Activated CD4-positive, CD25-positive, alpha-beta regulatory T cell treated with anti-CD3 and anti-CD28 coated beads, Interleukin-2, amount 50 U/mL, for 72 hours (primary cell): ENCODE measurements around the gene CNGA1.
A peak's percentile ranks its signal among the peaks of the same experiment; 100 is the strongest.
"Not testable (repeated sequence)": the region's sequence is repeated elsewhere in the genome, so short reads cannot be mapped to it uniquely, and the experiment has no call there.

Experiments
- DNase-seq: peaks from one replicate; pipeline ENCODE4 v3.0.0; 2021

The CNGA1 gene

GRCh38 chr4:48028696-48029095 lies 12.2 kb upstream of the CNGA1 start:
- DNase-seq, result no peak

DNA sequence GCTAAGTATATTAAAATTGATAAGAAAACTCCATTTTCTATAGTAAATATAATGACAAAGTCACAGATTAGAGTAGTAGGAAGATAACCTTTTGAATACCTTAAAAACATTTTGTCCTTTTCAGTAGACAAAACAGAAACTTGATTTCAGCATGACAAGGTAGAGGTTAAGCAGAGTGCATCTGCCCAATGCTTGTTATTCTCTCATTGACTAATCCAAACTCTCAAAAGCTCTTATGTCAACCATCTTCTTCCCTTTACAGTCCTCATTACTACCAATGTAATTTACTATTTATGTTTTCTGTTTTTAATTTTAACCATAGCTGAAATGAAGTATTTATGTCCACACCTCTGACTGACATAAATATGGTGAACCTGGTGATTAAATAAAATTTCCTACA lies 11.2 kb upstream of the CNGA1 start:
- no peak for DNase-seq

DNA sequence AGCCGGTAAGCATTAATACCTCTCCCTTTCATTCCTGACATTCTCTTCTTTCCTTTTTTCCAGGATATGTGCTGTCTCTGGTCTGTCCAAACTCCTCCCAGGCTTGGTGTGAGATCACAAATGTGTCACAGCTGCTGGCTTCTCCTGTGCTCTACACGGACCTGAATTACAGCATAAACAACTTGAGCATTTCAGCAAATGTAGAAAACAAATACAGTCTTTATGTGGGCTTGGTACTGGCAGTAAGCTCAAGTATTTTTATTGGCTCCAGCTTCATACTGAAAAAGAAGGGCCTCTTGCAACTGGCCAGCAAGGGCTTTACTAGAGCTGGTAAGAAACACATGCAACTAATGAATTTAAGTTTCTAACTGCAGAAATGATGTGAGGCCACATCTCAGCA lies 8.5 kb upstream of the CNGA1 start:
- DNase-seq, result no peak

GRCh38 chr4:48024522-48024921 lies 8.0 kb upstream of the CNGA1 start:
- no peak for DNase-seq

DNA sequence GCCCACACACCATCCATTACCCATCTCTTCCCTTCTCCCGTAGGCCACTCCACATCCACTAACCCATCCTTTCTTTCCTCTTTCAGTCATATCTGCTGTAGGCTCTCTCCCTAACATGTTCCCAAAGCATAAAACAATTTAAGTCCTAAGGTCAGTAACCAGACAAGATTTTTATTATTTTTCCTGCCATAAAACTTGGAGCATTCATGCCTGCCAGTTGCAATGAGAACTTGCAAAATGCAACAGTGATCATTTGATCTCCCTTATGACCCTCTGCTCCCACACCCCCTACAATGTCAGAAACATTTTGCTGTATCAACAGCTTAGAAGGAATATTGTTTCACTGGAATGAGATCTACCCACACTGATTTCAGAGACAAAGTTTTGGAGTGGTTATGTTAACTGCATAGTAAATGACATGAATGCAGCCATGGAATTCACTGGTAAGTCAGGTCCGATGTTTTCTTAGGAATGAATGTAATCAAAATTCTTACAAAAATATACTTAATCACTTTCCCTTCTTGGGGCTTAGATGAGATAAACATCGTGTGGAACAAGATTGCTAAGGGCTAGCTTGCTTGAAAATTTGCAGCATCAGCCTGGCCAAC lies 5.8 kb upstream of the CNGA1 start:
- DNase-seq, result no peak

- no peak for DNase-seq
These were observed 4.6 kb upstream of the CNGA1 start for GRCh38 chr4:48021100-48021499.

DNA sequence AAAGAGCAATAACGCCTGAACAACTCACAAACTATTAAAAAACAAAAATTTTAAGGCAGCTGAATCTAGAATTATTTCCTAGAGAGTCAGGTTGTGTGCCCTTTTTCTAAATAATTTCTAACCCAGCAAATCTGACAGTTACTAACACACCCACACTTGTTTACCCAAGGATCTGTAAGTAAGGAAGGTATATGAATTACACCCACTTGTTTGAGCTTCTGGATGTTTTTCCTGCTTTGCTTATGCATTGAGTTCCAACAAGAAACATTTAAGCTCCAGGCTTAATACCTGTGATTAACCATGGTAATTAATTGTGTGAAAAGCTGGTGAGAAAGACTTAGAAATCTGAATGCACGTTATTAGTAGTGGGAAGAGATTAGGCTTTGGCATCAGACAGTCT lies 1.6 kb upstream of the CNGA1 start:
- DNase-seq, result no peak

DNA sequence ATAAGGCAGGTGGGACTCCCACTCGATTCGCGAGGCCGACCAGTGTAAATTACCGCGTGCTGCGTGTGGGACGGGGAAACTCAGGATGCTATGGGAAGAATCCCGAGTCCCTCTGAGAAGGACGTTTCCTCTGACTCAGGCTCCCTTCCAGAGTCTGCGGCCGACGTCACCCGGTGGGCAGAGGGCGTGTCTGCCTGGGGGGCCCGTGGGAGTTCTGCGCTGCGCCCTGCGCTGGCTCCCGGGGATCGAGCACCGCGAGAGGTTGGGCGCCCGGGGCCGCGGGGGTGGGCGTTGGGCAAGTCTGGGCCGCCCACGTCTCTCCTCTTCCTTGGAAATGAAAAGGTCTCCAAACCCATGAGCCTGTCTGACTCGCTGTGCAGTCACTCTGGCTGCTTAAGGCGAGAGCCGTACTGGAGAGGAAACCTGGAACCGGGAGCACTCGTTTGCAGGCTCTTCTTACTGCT lies 659 bp upstream of the CNGA1 start:
- DNase-seq, result peak; percentile 36

DNA sequence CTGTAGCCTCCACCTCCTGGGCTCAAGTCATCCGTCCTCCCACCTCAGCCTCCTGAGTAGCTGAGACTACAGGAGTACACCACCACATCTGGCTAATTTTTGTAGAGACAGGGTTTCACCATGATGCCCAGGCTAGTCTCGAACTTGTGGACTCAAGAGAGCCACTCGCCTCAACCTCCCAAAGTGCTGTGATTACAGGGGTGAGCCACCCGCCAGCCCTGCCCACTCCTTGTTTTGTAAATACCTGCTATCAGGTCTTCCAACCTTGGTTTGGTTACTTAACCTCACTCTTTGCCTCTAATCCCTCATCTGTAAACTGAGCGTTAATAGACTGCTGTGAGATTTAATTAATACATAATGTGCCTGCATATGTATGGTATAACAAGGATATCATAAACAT lies 803 bp downstream of the CNGA1 start:
- DNase-seq, result no peak

- DNase-seq, result no peak
These were observed 1.3 kb downstream of the CNGA1 start for GRCh38 chr4:48015216-48015615.

DNA sequence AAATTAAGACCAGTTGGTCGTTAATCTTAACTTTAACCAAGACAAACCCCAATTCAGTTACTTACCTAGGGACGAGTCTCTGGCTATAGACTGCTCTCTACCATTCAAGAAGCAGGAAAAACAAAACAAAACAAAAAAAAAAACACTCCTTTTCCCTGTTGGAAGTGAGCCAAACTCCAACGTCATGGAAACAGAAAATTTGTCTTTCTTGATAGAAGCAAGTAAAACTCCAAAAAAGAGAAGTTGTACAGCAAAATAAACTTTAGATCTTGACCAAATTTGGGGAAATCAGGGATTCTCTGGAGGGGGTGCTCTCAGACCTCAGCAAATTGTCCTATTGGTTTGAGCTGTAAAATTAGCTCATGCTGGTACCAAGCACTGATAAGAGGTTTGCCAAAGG lies 3.7 kb downstream of the CNGA1 start:
- no peak for DNase-seq

DNA sequence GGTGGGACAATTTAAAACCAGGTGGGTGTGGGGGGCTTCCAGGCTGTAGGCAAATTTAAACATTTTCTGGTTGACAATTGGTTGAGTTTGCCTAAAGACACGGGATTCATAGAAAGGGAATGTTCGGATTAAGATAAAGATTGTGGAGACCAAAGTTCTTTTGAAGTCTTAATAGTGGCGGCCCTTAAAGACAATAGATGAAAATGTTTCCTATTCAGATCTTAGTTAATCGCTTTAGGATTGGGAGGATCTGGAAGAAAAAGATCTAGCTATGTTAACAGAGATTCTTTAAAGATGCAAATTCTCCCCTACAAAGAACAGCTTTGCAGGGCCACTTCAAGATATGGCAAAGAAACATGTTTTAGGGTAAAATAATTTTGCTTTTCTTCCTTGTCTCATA lies 4.8 kb downstream of the CNGA1 start:
- no peak for DNase-seq

DNA sequence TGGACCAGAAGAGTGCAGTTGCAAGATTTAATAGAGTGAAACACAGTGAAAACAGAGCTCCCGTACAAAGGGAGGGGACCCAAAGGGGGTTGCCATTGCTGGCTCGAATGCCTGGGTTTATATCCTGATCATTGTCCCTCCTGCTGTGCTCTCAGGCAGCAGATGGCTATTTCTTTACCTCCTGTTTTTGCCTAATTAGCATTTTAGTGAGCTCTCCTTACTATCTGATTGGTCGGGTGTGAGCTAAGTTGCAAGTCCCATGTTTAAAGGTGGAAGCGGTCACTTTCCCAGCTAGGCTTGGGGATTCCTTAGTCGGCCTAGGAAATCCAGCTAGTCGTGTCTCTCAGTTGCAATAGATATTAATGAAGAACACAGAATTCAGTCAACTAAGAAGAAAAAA lies 5.6 kb downstream of the CNGA1 start:
- DNase-seq, result not testable (repeated sequence)

DNA sequence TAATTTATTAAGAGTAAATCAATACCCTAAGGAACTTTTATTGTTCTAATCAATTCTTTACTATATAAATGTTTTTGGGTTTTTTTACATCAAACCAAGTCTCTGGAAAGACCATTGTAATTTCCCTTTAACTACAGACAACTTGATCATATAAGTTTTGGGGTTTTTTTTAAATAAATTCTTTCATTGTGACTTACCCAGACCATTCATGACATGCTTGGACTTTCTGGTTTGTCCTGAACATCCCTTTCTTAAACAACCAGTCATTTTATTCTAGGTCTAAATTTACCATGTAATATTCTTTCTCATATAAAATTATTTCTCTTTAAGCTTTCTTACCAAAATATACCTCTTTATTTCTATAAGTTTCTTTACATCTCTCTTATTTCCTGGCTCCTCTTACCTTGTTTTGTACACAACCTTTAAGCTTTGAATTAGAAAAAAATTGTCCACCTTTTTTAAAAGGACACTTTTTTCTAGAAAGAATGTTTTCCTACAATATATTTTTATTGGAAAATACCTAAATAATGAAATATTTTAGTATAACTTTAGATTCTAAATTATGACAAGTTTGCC lies 8.4 kb downstream of the CNGA1 start:
- DNase-seq, result no peak

- no peak for DNase-seq
These were observed 10.7 kb downstream of the CNGA1 start for GRCh38 chr4:48005781-48006180.

DNA sequence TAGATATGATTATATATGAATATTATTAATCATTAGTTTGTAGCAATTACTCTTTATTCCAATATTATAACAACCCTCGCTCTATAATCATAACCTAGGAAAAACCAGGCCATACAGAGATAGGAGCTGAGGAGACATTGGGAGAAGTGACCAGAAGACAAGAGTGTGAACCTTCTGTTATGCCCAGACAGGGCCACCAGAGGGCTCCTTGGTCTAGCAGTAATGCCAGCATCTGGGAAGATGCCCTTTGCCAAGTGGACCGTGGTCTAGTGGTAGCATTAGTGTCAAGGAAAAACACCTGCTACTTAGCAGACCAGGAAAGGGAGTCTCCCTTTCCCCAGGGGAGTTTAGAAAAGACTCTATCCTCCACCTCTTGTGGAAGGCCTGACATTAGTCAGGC lies 12.9 kb downstream of the CNGA1 start:
- DNase-seq, result peak; percentile 41

DNA sequence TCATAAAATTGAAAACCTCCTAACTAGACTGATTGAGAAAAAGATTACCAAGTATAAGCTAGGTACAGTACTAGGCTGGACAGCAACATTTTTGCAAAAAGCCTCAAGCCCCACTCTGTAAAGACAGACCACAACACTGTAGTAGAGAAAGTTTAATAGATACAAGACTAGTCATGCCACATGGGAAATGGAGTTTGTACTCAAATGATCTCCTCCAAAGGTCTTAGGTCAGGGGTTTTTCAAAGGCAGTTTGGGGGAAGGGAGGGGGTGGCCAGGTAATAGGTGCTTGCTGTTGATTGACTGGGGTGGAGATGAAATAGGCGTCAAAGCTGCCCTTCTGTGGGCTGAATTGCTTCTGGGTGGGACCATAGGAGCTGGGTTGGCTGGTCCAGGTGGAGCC lies 14.2 kb downstream of the CNGA1 start:
- no peak for DNase-seq

- no peak for DNase-seq
These were observed 20.5 kb downstream of the CNGA1 start for GRCh38 chr4:47996021-47996420.

DNA sequence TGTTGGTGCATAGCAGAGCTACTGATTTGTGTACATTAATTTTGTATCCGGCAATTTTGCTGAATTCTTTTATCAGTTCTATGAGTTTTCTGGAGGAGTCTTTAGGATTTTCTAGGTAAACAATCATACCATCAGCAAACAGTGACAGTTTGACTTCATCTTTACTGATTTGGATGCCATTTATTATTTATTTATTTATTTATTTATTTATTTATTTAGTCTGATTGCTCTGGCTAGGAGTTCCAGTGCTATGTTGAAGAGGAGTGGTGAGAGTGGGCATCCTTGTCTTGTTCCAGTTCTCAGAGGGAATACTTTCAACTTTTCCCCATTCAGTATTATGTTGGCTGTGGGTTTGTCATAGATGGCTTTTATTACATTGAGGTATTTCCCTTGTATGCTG lies 24.0 kb downstream of the CNGA1 start:
- DNase-seq, result not testable (repeated sequence)

- DNase-seq, result no peak
These were observed 26.3 kb downstream of the CNGA1 start for GRCh38 chr4:47990145-47990544.

DNA sequence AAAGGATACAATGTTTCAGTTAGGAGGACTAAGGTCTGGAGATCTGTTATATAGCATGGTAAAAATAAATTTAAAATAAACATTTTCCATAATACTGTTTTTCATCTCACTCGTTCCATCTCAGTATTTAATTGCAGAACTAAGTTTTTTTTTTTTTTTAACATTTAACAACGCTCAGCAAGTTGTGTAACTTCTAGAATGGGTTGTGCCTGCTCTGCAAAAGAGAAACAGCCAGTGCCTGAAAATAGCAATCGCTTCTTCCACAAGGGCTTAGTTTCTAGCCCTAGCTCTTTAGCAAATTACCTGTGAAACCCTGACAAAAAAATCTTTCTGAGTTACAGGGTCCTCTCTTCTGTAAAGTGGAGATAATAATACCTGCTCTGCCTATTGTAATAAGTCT lies 41.9 kb downstream of the CNGA1 start:
- no peak for DNase-seq

- no peak for DNase-seq
These were observed 43.8 kb downstream of the CNGA1 start for GRCh38 chr4:47972721-47973120.

GRCh38 chr4:47972181-47972580 lies 44.3 kb downstream of the CNGA1 start:
- DNase-seq, result no peak

DNA sequence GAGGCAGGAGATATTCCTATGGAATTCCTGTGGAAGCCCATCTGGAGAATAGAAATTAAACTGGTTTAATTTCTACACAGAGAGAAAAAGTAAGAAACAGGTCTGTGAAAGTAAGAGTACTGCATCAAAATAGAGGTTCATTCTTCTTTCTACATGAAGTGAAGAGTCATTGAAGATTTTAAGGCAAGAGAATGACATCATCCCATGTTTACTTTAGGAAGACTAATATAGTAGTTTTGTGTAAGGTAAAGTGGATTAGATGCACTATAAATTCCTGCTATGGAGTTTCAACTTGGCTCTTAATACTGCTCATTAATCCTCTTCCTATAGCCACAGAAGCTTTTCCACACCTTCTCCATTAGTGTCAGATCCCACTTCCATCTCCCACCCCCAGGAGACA lies 47.6 kb downstream of the CNGA1 start:
- no peak for DNase-seq

- no peak for DNase-seq
These were observed 61.8 kb downstream of the CNGA1 start for GRCh38 chr4:47954677-47955076.
